K562 (cell line): ENCODE results near the gene TANC1. TPM values are rescaled to one million over a fixed set of nuclear protein-coding genes. Genes with fewer than 3 reads are reported as not detected.

Source experiments
- ATAC-seq: fragments of 200-7000 bp; cut with Tn5 transposase; 3 replicates; pipeline ENCODE4 v1.9.1; 2020; ENCODE audit warnings: moderate library complexity
- BruUV-seq: library from RNA; stranded (reverse); fragments of 400-500 nt; replicated peaks from 2 replicates; lab custom pipeline; 2021; lab: Mats Ljungman, UMichigan
- CTCF ChIA-PET: fragments of 300-600 bp; formaldehyde crosslinking; extraction: SDS; loops from one replicate; lab custom pipeline; 2021; ENCODE audit warnings: low intra/inter-chr PET ratio; lab: Yijun Ruan, JAX
- POLR2A ChIA-PET: fragments of 300-600, 350-650 bp; sonication (Branson Sonifier 250); formaldehyde crosslinking; extraction: SDS; loops from one replicate; lab custom pipeline; 2021; ENCODE audit warnings: antibody characterized with exemption, inconsistent platforms; lab: Yijun Ruan, JAX
- DNase-seq, 4 experiments: peaks; one replicate each; pipeline versions ENCODE4 v3.0.0 to v3.0.0-alpha.2; 2011 to 2018; ENCODE audit warnings: low spot score in 3 of 4, mixed read lengths in 3 of 4; ENCODE audit errors: extremely low read depth in 1 of 4
- FAIRE-seq: peaks from 2 replicates; lab custom pipeline; 2011; peaks lifted over from hg19 to GRCh38; lab: Jason Lieb, UNC
- H2AFZ ChIP-seq: 2 replicates; pipeline ENCODE4 v1.6.0; 2011; ENCODE audit warnings: low read depth, low read length, control low read depth, inconsistent platforms
- H3K27ac ChIP-seq: fragments of 200-600 bp; 3 replicates; pipeline ENCODE4 v1.8.0; 2011; ENCODE audit warnings: low read depth, mild to moderate bottlenecking, control low read depth, inconsistent platforms, low read length, moderate library complexity, mixed read lengths; ENCODE audit errors: extremely low read depth
- H3K27me3 ChIP-seq, 2 experiments: fragments of 300-600 bp in 1 of 2; 2 replicates in 1 of 2; 3 replicates in 1 of 2; pipeline versions ENCODE4 v1.6.0 to v1.8.0; 2011; ENCODE audit warnings: inconsistent platforms in 2 of 2, low read length in 2 of 2, mild to moderate bottlenecking in 1 of 2, mixed read lengths in 1 of 2, moderate library complexity in 1 of 2; ENCODE audit not compliant: control insufficient read depth in 2 of 2, insufficient read depth in 2 of 2
- H3K36me3 ChIP-seq: fragments of 300-600 bp; 3 replicates; pipeline ENCODE4 v1.8.0; 2011; ENCODE audit warnings: mild to moderate bottlenecking, low read length, inconsistent platforms; ENCODE audit not compliant: control insufficient read depth, insufficient read depth
- H3K4me1 ChIP-seq, 2 experiments: fragments of 200-600 bp in 1 of 2; replicated peaks in 1 of 2; 2 replicates in 1 of 2; 3 replicates in 1 of 2; pipeline versions ENCODE4 v1.5.1 to v1.8.0; 2011; ENCODE audit warnings: inconsistent platforms in 2 of 2, low read length in 2 of 2, mild to moderate bottlenecking in 1 of 2, mixed read lengths in 1 of 2, moderate library complexity in 1 of 2; ENCODE audit not compliant: control insufficient read depth in 2 of 2, insufficient read depth in 2 of 2
- H3K4me2 ChIP-seq: 2 replicates; pipeline ENCODE4 v1.6.1; 2011; ENCODE audit warnings: low read length, control low read depth, inconsistent platforms, mixed read lengths; ENCODE audit not compliant: insufficient read depth
- H3K4me3 ChIP-seq: fragments of 200-600 bp; sonication (generic), shearing (Covaris generic); 2 replicates; pipeline ENCODE4 v1.5.1; 2016; ENCODE audit warnings: control low read depth, inconsistent platforms
- H3K79me2 ChIP-seq: fragments of 200-600 bp; 3 replicates; pipeline ENCODE4 v1.8.0; 2011; ENCODE audit warnings: low read length, inconsistent platforms; ENCODE audit not compliant: control insufficient read depth, insufficient read depth
- H3K9ac ChIP-seq, 2 experiments: 2 replicates each; pipeline versions ENCODE4 v1.6.0 to v1.6.1; 2011; ENCODE audit warnings: low read depth in 2 of 2, low read length in 2 of 2, control low read depth in 1 of 2, inconsistent platforms in 1 of 2, mild to moderate bottlenecking in 1 of 2, mixed read lengths in 1 of 2; ENCODE audit not compliant: insufficient read depth in 1 of 2
- H3K9me1 ChIP-seq: one replicate; pipeline ENCODE4 v1.6.0; 2011; ENCODE audit warnings: inconsistent platforms, mild to moderate bottlenecking, low read length, moderate library complexity; ENCODE audit not compliant: control insufficient read depth, insufficient read depth
- H3K9me3 ChIP-seq: replicated peaks from 2 replicates; pipeline ENCODE4 v1.5.1; 2011; ENCODE audit warnings: low read depth, low read length, inconsistent platforms; ENCODE audit not compliant: control insufficient read depth, insufficient read depth
- H4K20me1 ChIP-seq: replicated peaks from 2 replicates; pipeline ENCODE4 v1.6.1; 2011; ENCODE audit warnings: low read length, inconsistent platforms, mixed read lengths; ENCODE audit not compliant: control insufficient read depth, insufficient read depth
- C11orf30 ChIP-seq: fragments of 450-650 bp; IDR thresholded peaks from 2 replicates; pipeline ENCODE4 v1.6.1; 2016; ENCODE audit warnings: low read depth, mild to moderate bottlenecking
- DEAF1 ChIP-seq: fragments of 450-650 bp; formaldehyde crosslinking; IDR thresholded peaks from 2 replicates; pipeline ENCODE4 v1.4.0; 2020; ENCODE audit warnings: mild to moderate bottlenecking, moderate library complexity
- FOXA3 ChIP-seq, 2 experiments: fragments of 450-650 bp in 1 of 2; sonication (generic) in 1 of 2; formaldehyde crosslinking; IDR thresholded peaks in 1 of 2; conservative IDR thresholded peaks in 1 of 2; 2 replicates each; pipeline versions ENCODE4 v1.4.0 to v1.8.0; 2020 to 2022; ENCODE audit warnings: mild to moderate bottlenecking in 2 of 2, missing genetic modification reagents in 1 of 2
- MAFG ChIP-seq: fragments of 450-650 bp; conservative IDR thresholded peaks from 2 replicates; pipeline ENCODE4 v1.6.1; 2016; ENCODE audit warnings: missing genetic modification characterization, missing compliant biosample characterization
- MAFK ChIP-seq: IDR thresholded peaks from 2 replicates; pipeline ENCODE4 v1.6.1; 2011; ENCODE audit warnings: low read length, improper control_type of control experiment
- NFE2 ChIP-seq: IDR thresholded peaks from 2 replicates; pipeline ENCODE4 v1.6.1; 2014; ENCODE audit warnings: antibody characterized with exemption, low read depth
- NFE2L1 ChIP-seq: fragments of 450-650 bp; IDR thresholded peaks from 2 replicates; pipeline ENCODE4 v1.6.1; 2016; ENCODE audit warnings: missing genetic modification characterization, low read depth, mild to moderate bottlenecking, missing compliant biosample characterization, moderate library complexity, borderline replicate concordance
- REST ChIP-seq, 2 experiments: fragments of 450-650 bp; formaldehyde crosslinking in 1 of 2; IDR thresholded peaks; 2 replicates each; pipeline versions ENCODE4 v1.4.0 to v1.6.1; 2014 to 2020; ENCODE audit warnings: mild to moderate bottlenecking in 2 of 2, borderline replicate concordance in 1 of 2, low read depth in 1 of 2
- SMAD3 ChIP-seq: fragments of 450-650 bp; formaldehyde crosslinking; conservative IDR thresholded peaks from 2 replicates; pipeline ENCODE4 v1.4.0; 2020; ENCODE audit warnings: mild to moderate bottlenecking
- TBL1XR1 ChIP-seq, 2 experiments: IDR thresholded peaks; 2 replicates each; pipeline ENCODE4 v1.6.1; 2012; ENCODE audit warnings: improper control_type of control experiment in 2 of 2, low read length in 2 of 2, mild to moderate bottlenecking in 1 of 2
- TEAD1 ChIP-seq, 2 experiments: fragments of 450-650 bp in 1 of 2; sonication (generic) in 1 of 2; formaldehyde crosslinking; IDR thresholded peaks; 2 replicates each; pipeline versions ENCODE4 v1.4.0 to v1.8.0; 2020 to 2022; ENCODE audit warnings: mild to moderate bottlenecking in 2 of 2, missing genetic modification reagents in 1 of 2
- TRIM28 ChIP-seq: fragments of 450-650 bp; IDR thresholded peaks from 2 replicates; pipeline ENCODE4 v1.6.1; 2017
- ZNF316 ChIP-seq: fragments of 450-650 bp; IDR thresholded peaks from 2 replicates; pipeline ENCODE4 v1.6.1; 2016
- WGBS: fragments of 100-300 bp; shearing (Covaris generic); methylation state at CpG from one replicate; pipeline ENCODE4 v1.1.6; 2016; ENCODE audit warnings: low coverage, mixed read lengths; ENCODE audit not compliant: insufficient coverage; ENCODE audit errors: missing lambda C conversion rate; 5-methylcytosine and 5-hydroxymethylcytosine counted together
- in situ Hi-C: fragments of 300-500 bp; cut with MboI; formaldehyde crosslinking; loops from 4 replicates; pipeline ENCODE4 v1.15.0; 2018; ENCODE audit warnings: inconsistent platforms, mixed read lengths
- intact Hi-C: fragments of 100-400 bp; cut with micrococcal nuclease; formaldehyde crosslinking; loops from 2 replicates; pipeline ENCODE4 v1.14.2; 2022
- polyA plus RNA-seq, 8 experiments: library from polyadenylated mRNA; depleted of rRNA in 4 of 8; stranded (reverse) in 5 of 8; unstranded in 3 of 8; fragments of >200 nt; fragmentation: Nextera tagmentation in 2 of 8; fragmentation: Illumina TruSeq in 1 of 8; extraction: Ambion mirVana in 2 of 8; extraction: Trizol in 1 of 8; gene quantifications; 2 replicates each; pipeline versions ENCODE4 v1.2.1 to v1.2.3, GENCODE V29; 2011 to 2014; ENCODE audit warnings: inconsistent platforms in 1 of 8, missing spikeins in 1 of 8
- total RNA-seq, 7 experiments: library from RNA; depleted of rRNA in 6 of 7; stranded (reverse); fragments of >200 nt in 6 of 7; fragmentation: Illumina TruSeq in 2 of 7; extraction: Trizol in 2 of 7; gene quantifications; 2 replicates each; pipeline versions ENCODE4 v1.2.1 to v1.2.3, GENCODE V29; 2011 to 2021; ENCODE audit warnings: low replicate concordance in 1 of 7

TANC1 gene
- total and polyA plus RNA-seq, 9 of the 15 experiments (the other 6 are each of a cell fraction or from before 2014, with no cell fraction given): under 0.01 to 0.20 (median 0.07) TPM; not detected in 1

GRCh38 chr2:159175182-159175581 is 206.7 kb downstream of the TANC1 start:
- ATAC-seq: peak; percentile 96
- ChIA-PET CTCF (no interaction called here), POLR2A (interaction anchor here (0.6 to 1.8 kb wide), 5 partner anchors 8 to 1623 kb away, joined by 3 to 5 read pairs (median 3); partner anchors contain the start of gene BAZ2B)
- in situ Hi-C loops (no loop called here), intact Hi-C loops (loop anchor here (5.0 to 10.0 kb wide), 2 partner anchors 632 to 770 kb away; no protein-coding TSS in a partner anchor)
- Histone ChIP-seq H3K9ac (0 out of 4 replicates have a peak overlapping the region, but pooled peaks of 1 of the 2 experiments have one; percentile 21), H3K9me3 (no peaks in the 10 kb centered on the region), H3K27me3 (peaks cover 31 to 54% of the 10 kb centered on the region in 2 experiments), H3K36me3 (no peaks in the 10 kb centered on the region), H3K4me2 (no peak overlapping the region; the same call in 1 of the 2 replicates), H3K4me3 (no peak overlapping the region), H3K9me1 (peaks cover 4% of the 10 kb centered on the region), H3K79me2 (no peaks in the 10 kb centered on the region), H2AFZ (no peak overlapping the region), H4K20me1 (no peaks in the 10 kb centered on the region), H3K27ac (no peak overlapping the region), H3K4me1 (no peaks in the 10 kb centered on the region; a peak in 1 of 5 replicates)
- FAIRE-seq: peak; percentile 70
- peak; percentile 37 to 74 (median 53) for DNase-seq
- BruUV-seq: no TSS peak
- WGBS: 2% methylated on average over 6 of the region's 6 CpGs
- TF ChIP-seq REST (IDR thresholded peaks at IDR 0.05; ENCODE audit: borderline replicate concordance) (peak; percentile 40; the same call in 1 of the 2 replicates), REST (CRISPR knock-in tag; IDR thresholded peaks at IDR 0.05; ENCODE audit: low read depth) (no peak), TEAD1 (CRISPR knock-in tag; IDR thresholded peaks at IDR 0.05) (0 out of 4 replicates have a peak, but pooled peaks of 1 of the 2 experiments have one; percentile 23), TRIM28 (no peak), MAFK (peak; percentile 91), DEAF1 (CRISPR knock-in tag) (peak; percentile 65), NFE2 (peak; percentile 86), FOXA3 (CRISPR knock-in tag; conservative IDR thresholded peaks at IDR 0.05 in 1 of 2, IDR thresholded peaks at IDR 0.05 in 1 of 2) (no peak), ZNF316 (peak; percentile 98), MAFG (peak; percentile 97), TBL1XR1 (IDR thresholded peaks at IDR 0.05; ENCODE audit: low read length in 2 of 2) (peak in 1 of 2 experiments; percentile 13; a peak in 1 of 4 replicates), NFE2L1 (peak; percentile 28; the same call in 1 of the 2 replicates), SMAD3 (CRISPR knock-in tag) (no peak), C11orf30 (peak; percentile 95)
